HCT116 (cell line): Measurements from ENCODE around the gene GIPC3. TPM values are rescaled to one million over a fixed set of nuclear protein-coding genes. Genes with fewer than 3 reads are reported as not detected.

Source experiments
- ATAC-seq: fragments of 200-7000 bp; cut with Tn5 transposase; 2 replicates; pipeline ENCODE4 v1.9.1; 2020; ENCODE audit warnings: mild to moderate bottlenecking, moderate library complexity
- BruUV-seq: library from RNA; stranded (reverse); fragments of 400-500 nt; replicated peaks from 2 replicates; lab custom pipeline; 2021; lab: Mats Ljungman, UMichigan
- CTCF ChIA-PET: fragments of 300-600 bp; sonication (Branson Sonifier 250); formaldehyde crosslinking; loops from one replicate; lab custom pipeline; 2021; ENCODE audit warnings: antibody characterized with exemption; lab: Charles Lee
- POLR2A ChIA-PET: fragments of 300-600, 350-600 bp; sonication (Branson Sonifier 250); formaldehyde crosslinking; loops from one replicate; lab custom pipeline; 2021; ENCODE audit warnings: antibody characterized with exemption; lab: Charles Lee
- RAD21 ChIA-PET, 2 experiments: fragments of 300-600 bp; sonication (Branson Sonifier 250); formaldehyde crosslinking; loops; one replicate each; lab custom pipeline; 2023; ENCODE audit warnings: low total read pairs in 2 of 2; ENCODE audit not compliant: uncharacterized antibody in 2 of 2, unreplicated experiment in 2 of 2, low non-redundant PET in 1 of 2; lab: Charles Lee
- DNase-seq: peaks from one replicate; pipeline ENCODE4 v3.0.0-alpha.2; 2010; ENCODE audit warnings: low read depth, low spot score
- H2AFZ ChIP-seq: fragments of 200-600 bp; shearing (Covaris generic), sonication (generic); 2 replicates; pipeline ENCODE4 v1.6.1; 2017; ENCODE audit warnings: low read depth, mixed run types, mixed read lengths, antibody characterized with exemption, low read length; ENCODE audit not compliant: poor library complexity, severe bottlenecking
- H3K27ac ChIP-seq: 2 replicates; pipeline ENCODE4 v1.5.1; 2012; ENCODE audit warnings: low read depth, low read length
- H3K27me3 ChIP-seq: fragments of 200-600 bp; sonication (generic); 2 replicates; pipeline ENCODE4 v1.6.1; 2016; ENCODE audit warnings: mixed run types, low read length, mixed read lengths; ENCODE audit not compliant: insufficient read depth
- H3K36me3 ChIP-seq, 2 experiments: fragments of 200-500 bp in 1 of 2; fragments of 200-600 bp in 1 of 2; sonication (Bioruptor generic) in 1 of 2; sonication (generic) in 1 of 2; 2 replicates each; pipeline versions ENCODE4 v1.5.1 to v1.6.1; 2014 to 2016; ENCODE audit warnings: low read length in 2 of 2, inconsistent platforms in 1 of 2, mixed read lengths in 1 of 2, mixed run types in 1 of 2; ENCODE audit not compliant: insufficient read depth in 2 of 2, control insufficient read depth in 1 of 2
- H3K4me1 ChIP-seq, 2 experiments: fragments of 200-600 bp in 1 of 2; sonication (generic) in 1 of 2; 2 replicates each; pipeline versions ENCODE4 v1.5.1 to v1.6.1; 2012 to 2017; ENCODE audit warnings: low read length in 2 of 2, inconsistent platforms in 1 of 2, mild to moderate bottlenecking in 1 of 2, mixed read lengths in 1 of 2, mixed run types in 1 of 2, moderate library complexity in 1 of 2; ENCODE audit not compliant: insufficient read depth in 2 of 2, control insufficient read depth in 1 of 2
- H3K4me2 ChIP-seq: fragments of 200-600 bp; sonication (generic); 2 replicates; pipeline ENCODE4 v1.6.1; 2017; ENCODE audit warnings: mixed run types, low read length, mixed read lengths
- H3K4me3 ChIP-seq, 2 experiments: fragments of 200-600 bp in 1 of 2; sonication (generic) in 1 of 2; replicated peaks in 1 of 2; 2 replicates each; pipeline ENCODE4 v1.5.1; 2011 to 2016; ENCODE audit warnings: low read length in 2 of 2, control low read depth in 1 of 2, low read depth in 1 of 2, mild to moderate bottlenecking in 1 of 2, mixed read lengths in 1 of 2, mixed run types in 1 of 2
- H3K79me2 ChIP-seq: fragments of 200-600 bp; sonication (generic); 2 replicates; pipeline ENCODE4 v1.6.1; 2017; ENCODE audit warnings: mild to moderate bottlenecking, mixed run types, low read length, moderate library complexity, mixed read lengths; ENCODE audit not compliant: insufficient read depth
- H3K9ac ChIP-seq: fragments of 200-600 bp; sonication (generic); 2 replicates; pipeline ENCODE4 v1.6.1; 2016; ENCODE audit warnings: low read length, mixed read lengths
- H3K9me2 ChIP-seq: fragments of 200-600 bp; sonication (generic), shearing (Covaris generic); 2 replicates; pipeline ENCODE4 v1.6.1; 2017; ENCODE audit warnings: mixed run types, mild to moderate bottlenecking, moderate library complexity; ENCODE audit not compliant: insufficient read depth
- H3K9me3 ChIP-seq, 2 experiments: fragments of 200-500 bp in 1 of 2; fragments of 200-600 bp in 1 of 2; sonication (Bioruptor generic) in 1 of 2; sonication (generic) in 1 of 2; 2 replicates each; pipeline ENCODE4 v1.6.1; 2014 to 2017; ENCODE audit warnings: low read length in 2 of 2, mixed read lengths in 2 of 2, inconsistent platforms in 1 of 2, low read depth in 1 of 2, mild to moderate bottlenecking in 1 of 2, mixed run types in 1 of 2, moderate library complexity in 1 of 2; ENCODE audit not compliant: control insufficient read depth in 1 of 2, insufficient read depth in 1 of 2
- H4K20me1 ChIP-seq: fragments of 200-600 bp; sonication (generic), shearing (Covaris generic); 2 replicates; pipeline ENCODE4 v1.6.1; 2017; ENCODE audit warnings: mixed run types, mild to moderate bottlenecking, moderate library complexity; ENCODE audit not compliant: insufficient read depth
- ATF3 ChIP-seq: IDR thresholded peaks from 2 replicates; pipeline ENCODE4 v1.6.1; 2012
- CEBPB ChIP-seq: IDR thresholded peaks from 2 replicates; pipeline ENCODE4 v1.6.1; 2012; ENCODE audit warnings: low read depth
- CTCF ChIP-seq, 3 experiments: fragments of 200-600 bp in 1 of 3; sonication (generic) in 1 of 3; IDR thresholded peaks in 2 of 3; conservative IDR thresholded peaks in 1 of 3; 2 replicates each; pipeline ENCODE4 v1.5.1; 2012 to 2017; ENCODE audit warnings: low read depth in 2 of 3, low read length in 2 of 3, antibody characterized with exemption in 1 of 3, borderline replicate concordance in 1 of 3, control low read depth in 1 of 3, mild to moderate bottlenecking in 1 of 3, mixed read lengths in 1 of 3, mixed run types in 1 of 3, moderate library complexity in 1 of 3; ENCODE audit not compliant: insufficient read depth in 1 of 3
- ELF1 ChIP-seq: IDR thresholded peaks from 2 replicates; pipeline ENCODE4 v1.6.1; 2012; ENCODE audit warnings: low read depth, borderline replicate concordance
- FOSL1 ChIP-seq: IDR thresholded peaks from 2 replicates; pipeline ENCODE4 v1.6.1; 2012; ENCODE audit warnings: low read depth
- POLR2A ChIP-seq: IDR thresholded peaks from 2 replicates; pipeline ENCODE4 v1.7.0; 2011; ENCODE audit warnings: borderline replicate concordance; ENCODE audit not compliant: insufficient read depth, insufficient read length; ENCODE audit errors: extremely low read depth
- POLR2AphosphoS5 ChIP-seq: IDR thresholded peaks from 2 replicates; pipeline ENCODE4 v1.6.1; 2011; ENCODE audit warnings: mild to moderate bottlenecking, low read depth, low read length, moderate library complexity
- RAD21 ChIP-seq: IDR thresholded peaks from 2 replicates; pipeline ENCODE4 v1.6.1; 2012; ENCODE audit warnings: low read depth, mild to moderate bottlenecking
- REST ChIP-seq: IDR thresholded peaks from 2 replicates; pipeline ENCODE4 v1.6.1; 2012; ENCODE audit warnings: low read depth
- SIN3A ChIP-seq: IDR thresholded peaks from 2 replicates; pipeline ENCODE4 v1.6.1; 2012; ENCODE audit warnings: low read depth
- SRF ChIP-seq: IDR thresholded peaks from 2 replicates; pipeline ENCODE4 v1.6.1; 2012; ENCODE audit warnings: low read depth
- TCF7L2 ChIP-seq: IDR thresholded peaks from 2 replicates; pipeline ENCODE4 v1.7.0; 2011; ENCODE audit warnings: borderline replicate concordance, inconsistent platforms; ENCODE audit not compliant: insufficient read depth, insufficient read length; ENCODE audit errors: extremely low read depth
- intact Hi-C: fragments of 100-400 bp; cut with micrococcal nuclease; formaldehyde crosslinking; loops from 2 replicates; pipeline ENCODE4 v1.10.0; 2022
- total RNA-seq: library from RNA; stranded (reverse); gene quantifications from one replicate; pipeline ENCODE4 v1.2.1, GENCODE V29; 2021; ENCODE audit not compliant: unreplicated experiment

The GIPC3 gene
- total RNA-seq, 1 experiment from 2014 or later = not detected

- TF ChIP-seq FOSL1 (no peak), POLR2A (no peak), SIN3A (no peak), CEBPB (no peak), RAD21 (no peak)
Measured at GRCh38 chr19:3601021-3601420, 15.7 kb downstream of the GIPC3 start (continued).

- no TSS peak for BruUV-seq
- TF ChIP-seq POLR2A (no peak), CTCF (IDR thresholded peaks at IDR 0.05 in 2 of 3, conservative IDR thresholded peaks at IDR 0.05 in 1 of 3; ENCODE audit: borderline replicate concordance in 1 of 3, insufficient read depth in 1 of 3, low read depth in 2 of 3, low read length in 2 of 3) (no peak), RAD21 (no peak), POLR2AphosphoS5 (no peak), ELF1 (no peak), ATF3 (no peak), REST (no peak), SIN3A (no peak), TCF7L2 (no peak), CEBPB (no peak), SRF (no peak)
Measured at GRCh38 chr19:3603121-3603811, 18.0 kb downstream of the GIPC3 start.

More at GRCh38 chr19:3603121-3603811, 18.0 kb downstream of the GIPC3 start:
- Histone ChIP-seq H2AFZ (no peak overlapping the region), H3K9ac (no peak overlapping the region), H3K27me3 (no peaks in the 10 kb centered on the region), H3K36me3 (no peaks in the 10 kb centered on the region), H3K27ac (no peak overlapping the region), H3K79me2 (no peaks in the 10 kb centered on the region), H3K4me2 (no peak overlapping the region), H3K9me2 (no peaks in the 10 kb centered on the region), H3K4me3 (no peak overlapping the region), H3K9me3 (no peaks in the 10 kb centered on the region), H3K4me1 (peaks cover 11 to 26% of the 10 kb centered on the region in 2 experiments), H4K20me1 (no peaks in the 10 kb centered on the region)
- RAD21 ChIA-PET = no interaction called here
- CTCF ChIA-PET = interaction anchor here (0.7 kb wide), 1 partner anchor 15 kb away, joined by 3 read pairs; no protein-coding TSS in a partner anchor
- intact Hi-C loops = no loop called here
- POLR2A ChIA-PET = no interaction called here
- DNase-seq = no peak
- ATAC-seq = no peak
